ENCODE results near the gene ERAL1. TPM values are rescaled to one million over a fixed set of nuclear protein-coding genes. Genes with fewer than 3 reads are reported as not detected.

Gene ERAL1
- total and polyA plus RNA-seq, 2 donors (not counting 1 experiment from before 2014, with no cell fraction given), result 35.9 to 45.7 TPM

DNA sequence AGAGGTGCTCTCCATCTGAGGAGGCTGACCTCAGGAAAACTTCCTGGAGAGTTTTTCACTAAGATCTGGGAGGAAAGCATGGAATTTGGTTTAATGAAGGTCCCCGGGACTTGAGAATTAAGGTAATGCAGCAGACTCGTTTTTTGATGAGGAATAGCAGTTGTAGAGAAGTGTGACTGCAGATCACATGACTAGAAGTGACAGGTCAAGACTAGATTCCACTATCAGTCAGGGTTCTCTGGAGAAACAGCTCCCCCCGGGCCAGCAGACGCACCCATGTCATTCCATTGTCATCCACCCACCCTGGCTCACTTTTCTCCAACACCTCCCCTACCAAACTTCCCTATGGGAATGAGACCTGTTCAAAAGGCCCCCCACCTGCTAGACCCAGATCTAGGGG is 50.0 kb downstream of the ERAL1 start:
- Mint-ChIP-seq H3K27ac (no peak overlapping the region), H3K4me1 (peaks cover 23% of the 10 kb centered on the region), H3K27me3 (no peaks in the 10 kb centered on the region), H3K4me3 (no peak overlapping the region), H3K9me3 (ENCODE audit: insufficient read depth) (no peaks in the 10 kb centered on the region)
- H3K9me3 ChIP-seq (ENCODE audit: control extremely low read depth in 1 of 3, control insufficient read depth in 2 of 3, insufficient read depth in 1 of 3, low read length in 2 of 3), result no peaks in the 10 kb centered on the region
- H3K4me3 ChIP-seq (ENCODE audit: control extremely low read depth in 1 of 5, extremely low read depth in 1 of 5, insufficient read depth in 1 of 5, low read depth in 2 of 5, low read length in 4 of 5), result no peak overlapping the region
- no CpG with 5 or more reads among the region's 4 CpGs for WGBS (ENCODE audit: insufficient coverage)
- no peak overlapping the region for H3K4me2 ChIP-seq (replicated peaks; ENCODE audit: low read depth, low read length, poor library complexity, severe bottlenecking)
- TF ChIP-seq EZH2 (IDR thresholded peaks at IDR 0.05; ENCODE audit: borderline replicate concordance, insufficient read depth, low read depth, low read length, poor library complexity, severe bottlenecking), result no peak
- TF ChIP-seq, protein P1, sequence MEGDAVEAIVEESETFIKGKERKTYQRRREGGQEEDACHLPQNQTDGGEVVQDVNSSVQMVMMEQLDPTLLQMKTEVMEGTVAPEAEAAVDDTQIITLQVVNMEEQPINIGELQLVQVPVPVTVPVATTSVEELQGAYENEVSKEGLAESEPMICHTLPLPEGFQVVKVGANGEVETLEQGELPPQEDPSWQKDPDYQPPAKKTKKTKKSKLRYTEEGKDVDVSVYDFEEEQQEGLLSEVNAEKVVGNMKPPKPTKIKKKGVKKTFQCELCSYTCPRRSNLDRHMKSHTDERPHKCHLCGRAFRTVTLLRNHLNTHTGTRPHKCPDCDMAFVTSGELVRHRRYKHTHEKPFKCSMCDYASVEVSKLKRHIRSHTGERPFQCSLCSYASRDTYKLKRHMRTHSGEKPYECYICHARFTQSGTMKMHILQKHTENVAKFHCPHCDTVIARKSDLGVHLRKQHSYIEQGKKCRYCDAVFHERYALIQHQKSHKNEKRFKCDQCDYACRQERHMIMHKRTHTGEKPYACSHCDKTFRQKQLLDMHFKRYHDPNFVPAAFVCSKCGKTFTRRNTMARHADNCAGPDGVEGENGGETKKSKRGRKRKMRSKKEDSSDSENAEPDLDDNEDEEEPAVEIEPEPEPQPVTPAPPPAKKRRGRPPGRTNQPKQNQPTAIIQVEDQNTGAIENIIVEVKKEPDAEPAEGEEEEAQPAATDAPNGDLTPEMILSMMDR (IDR thresholded peaks at IDR 0.05), result no peak
- peaks cover 0 to 47% of the 10 kb centered on the region in 2 experiments for H3K36me3 ChIP-seq (replicated peaks in 1 of 2; ENCODE audit: control extremely low read depth in 1 of 2, control insufficient read depth in 1 of 2, extremely low read depth in 1 of 2, insufficient read depth in 2 of 2, low read length in 1 of 2)
- H3K4me1 ChIP-seq (ENCODE audit: control insufficient read depth in 2 of 2, insufficient read depth in 2 of 2, low read length in 2 of 2), result peaks cover 11 to 25% of the 10 kb centered on the region in 2 donors
- POLR2A ChIA-PET, result no interaction called here
- no peak overlapping the region for H3K9ac ChIP-seq (ENCODE audit: low read length)
- DNase-seq (no peak), ATAC-seq (ENCODE audit: low read depth) (no peak)
- H2AFZ ChIP-seq (ENCODE audit: insufficient read depth, low read depth, low read length, poor library complexity, severe bottlenecking), result no peak overlapping the region
- no peaks in the 10 kb centered on the region for H4K20me1 ChIP-seq (ENCODE audit: control insufficient read depth, insufficient read depth, low read length, poor library complexity, severe bottlenecking)
- CTCF ChIA-PET, result interaction anchor here (0.9 to 9.1 kb wide), 8 partner anchors 12 to 178 kb away, joined by 3 to 137 read pairs (median 12); partner anchors contain the start of genes NEK8 and TLCD1
- H3K27ac ChIP-seq (ENCODE audit: low read length in 2 of 2), result no peak overlapping the region
- H3K79me2 ChIP-seq (ENCODE audit: control insufficient read depth, insufficient read depth, low read length), result peaks cover 24% of the 10 kb centered on the region
- intact Hi-C loops (cut with micrococcal nuclease), result loop anchor here (5.0 kb wide), 2 partner anchors 37 to 257 kb away; partner anchors contain the start of gene BLTP2
- H3K27me3 ChIP-seq (replicated peaks in 1 of 4; ENCODE audit: control extremely low read depth in 1 of 4, control insufficient read depth in 3 of 4, insufficient read depth in 4 of 4, low read length in 3 of 4), result no peaks in the 10 kb centered on the region

DNA sequence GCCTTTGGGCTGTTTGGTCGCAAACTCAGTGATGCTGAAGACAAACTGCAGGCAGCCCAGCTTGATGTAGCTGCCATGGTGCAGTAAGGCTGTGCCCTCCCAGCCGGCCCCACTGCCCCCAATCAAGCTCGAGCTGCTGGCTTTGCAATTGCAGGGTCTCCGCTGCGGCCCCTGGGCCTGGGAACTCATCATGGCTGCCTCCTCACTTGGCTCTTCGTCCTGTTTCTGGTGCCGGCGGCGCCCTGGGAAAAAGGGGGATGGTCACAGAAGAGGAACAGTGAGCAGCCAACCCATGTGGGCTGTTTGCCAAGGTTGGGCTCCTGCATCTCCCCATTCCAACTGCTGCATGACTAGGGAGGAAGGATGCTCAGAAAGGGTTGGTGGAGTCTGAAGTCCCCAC is 51.5 kb downstream of the ERAL1 start:
- peaks cover 8 to 15% of the 10 kb centered on the region in 2 donors for H3K4me1 ChIP-seq (ENCODE audit: control insufficient read depth in 2 of 2, insufficient read depth in 2 of 2, low read length in 2 of 2)
- no peak overlapping the region for H3K4me2 ChIP-seq (replicated peaks; ENCODE audit: low read depth, low read length, poor library complexity, severe bottlenecking)
- DNase-seq (no peak), ATAC-seq (ENCODE audit: low read depth) (no peak)
- intact Hi-C loops (cut with micrococcal nuclease), result no loop called here
- no peak overlapping the region for H3K4me3 ChIP-seq (ENCODE audit: control extremely low read depth in 1 of 5, extremely low read depth in 1 of 5, insufficient read depth in 1 of 5, low read depth in 2 of 5, low read length in 4 of 5)
- no peak overlapping the region for H3K27ac ChIP-seq (ENCODE audit: low read length in 2 of 2)
- H3K27me3 ChIP-seq (replicated peaks in 1 of 4; ENCODE audit: control extremely low read depth in 1 of 4, control insufficient read depth in 3 of 4, insufficient read depth in 4 of 4, low read length in 3 of 4), result no peaks in the 10 kb centered on the region
- TF ChIP-seq, protein P1 (IDR thresholded peaks at IDR 0.05), result no peak
- TF ChIP-seq EZH2 (IDR thresholded peaks at IDR 0.05; ENCODE audit: borderline replicate concordance, insufficient read depth, low read depth, low read length, poor library complexity, severe bottlenecking), result no peak
- Mint-ChIP-seq H3K4me3 (no peak overlapping the region), H3K27me3 (no peaks in the 10 kb centered on the region), H3K27ac (no peak overlapping the region), H3K9me3 (ENCODE audit: insufficient read depth) (no peaks in the 10 kb centered on the region), H3K4me1 (peaks cover 14% of the 10 kb centered on the region)
- H3K9ac ChIP-seq (ENCODE audit: low read length), result no peak overlapping the region
- POLR2A ChIA-PET, result no interaction called here
- H2AFZ ChIP-seq (ENCODE audit: insufficient read depth, low read depth, low read length, poor library complexity, severe bottlenecking), result no peak overlapping the region
- CTCF ChIA-PET, result interaction anchor here (0.6 to 8.9 kb wide), 6 partner anchors 8 to 143 kb away, joined by 3 to 91 read pairs (median 4); partner anchors contain the start of gene FLOT2
- no peaks in the 10 kb centered on the region for H3K9me3 ChIP-seq (ENCODE audit: control extremely low read depth in 1 of 3, control insufficient read depth in 2 of 3, insufficient read depth in 1 of 3, low read length in 2 of 3)
- H4K20me1 ChIP-seq (ENCODE audit: control insufficient read depth, insufficient read depth, low read length, poor library complexity, severe bottlenecking), result peaks cover 4% of the 10 kb centered on the region
- H3K79me2 ChIP-seq (ENCODE audit: control insufficient read depth, insufficient read depth, low read length), result peaks cover 10% of the 10 kb centered on the region
- peaks cover 2 to 56% of the 10 kb centered on the region in 2 experiments for H3K36me3 ChIP-seq (replicated peaks in 1 of 2; ENCODE audit: control extremely low read depth in 1 of 2, control insufficient read depth in 1 of 2, extremely low read depth in 1 of 2, insufficient read depth in 2 of 2, low read length in 1 of 2)
- WGBS (ENCODE audit: insufficient coverage), result 96% methylated on average over 5 of the region's 9 CpGs
